Right ventricle myocardium superior (tissue), 1 donor: ENCODE results near the gene ASZ1. TPM values are rescaled to one million over a fixed set of nuclear protein-coding genes. Genes with fewer than 3 reads are reported as not detected.

Source experiments
- ATAC-seq: fragments of 200-7000 bp; cut with Tn5 transposase; one replicate; pipeline ENCODE4 v1.9.1; 2020; ENCODE audit warnings: mild to moderate bottlenecking; ENCODE audit not compliant: poor library complexity
- DNase-seq: peaks from one replicate; pipeline ENCODE4 v3.0.0-alpha.2; 2020
- intact Hi-C: fragments of 100-400 bp; cut with DNase I; formaldehyde crosslinking; loops from one replicate; pipeline ENCODE4 v1.11.2; 2022
- total RNA-seq: library from RNA; stranded (reverse); fragmentation: NEBNext Ultra II Directional; extraction: Animal tissue kit (Norgen Biotek cat#: 25700); gene quantifications from one replicate; pipeline ENCODE4 v1.2.1, GENCODE V29; 2021
- donor health status: DM: no; HTN: yes; CAD: no; lungs with severe emphysema.

The ASZ1 gene
- total RNA-seq, 1 donor from 2014 or later: not detected

GRCh38 chr7:117408831-117409230 lies 18.5 kb downstream of the ASZ1 start:
- intact Hi-C loops: no loop called here
- DNase-seq (no peak), ATAC-seq (no peak)

- no peak for DNase-seq
- ATAC-seq: no peak
- intact Hi-C loops: no loop called here
Observed at GRCh38 chr7:117405519-117405918, 21.8 kb downstream of the ASZ1 start.

DNA sequence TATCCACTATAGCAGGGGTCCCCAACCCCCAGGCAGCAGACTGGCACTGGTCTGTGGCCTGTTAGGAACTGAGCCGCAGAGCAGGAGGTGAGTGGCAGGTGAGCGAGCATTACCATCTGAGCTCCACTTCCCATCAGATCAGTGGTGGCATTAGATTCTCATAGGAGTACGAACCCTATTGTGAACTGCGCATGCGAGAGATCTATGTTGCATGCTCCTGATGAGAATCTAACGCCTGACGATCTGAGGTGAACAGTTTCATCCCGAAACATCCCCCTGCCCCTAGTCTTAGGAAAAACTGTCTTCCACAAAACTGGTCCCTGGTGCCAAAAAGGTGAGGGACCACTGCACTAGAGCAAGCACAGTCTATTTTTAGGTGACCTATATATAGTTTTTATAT lies 23.6 kb downstream of the ASZ1 start:
- DNase-seq (peak; percentile 30), ATAC-seq (no peak)
- intact Hi-C loops: no loop called here

DNA sequence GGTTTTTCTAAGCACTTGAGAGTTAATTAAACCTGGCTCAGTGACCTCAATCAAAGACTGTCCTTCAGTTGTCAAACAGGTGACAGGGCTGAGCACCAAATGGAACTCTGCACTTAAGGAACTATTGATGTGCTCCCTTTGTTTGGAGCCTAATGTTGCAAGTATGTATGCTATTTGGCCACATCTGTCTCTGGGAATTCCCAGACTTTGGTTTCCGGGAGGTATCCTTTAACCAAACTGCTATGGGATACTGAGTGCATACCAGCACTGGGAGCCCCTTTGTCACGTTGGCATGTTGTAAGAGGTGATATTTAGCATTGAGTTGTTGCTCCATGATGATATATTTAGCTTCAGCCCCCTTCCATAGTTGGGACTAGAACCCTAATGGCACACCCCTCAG lies 25.2 kb downstream of the ASZ1 start:
- intact Hi-C loops: no loop called here
- DNase-seq: no peak
- no peak for ATAC-seq

- intact Hi-C loops: no loop called here
- DNase-seq: no peak
Observed at GRCh38 chr7:117401293-117402002, 25.8 kb downstream of the ASZ1 start.

GRCh38 chr7:117399820-117400422 lies 27.4 kb downstream of the ASZ1 start:
- intact Hi-C loops: no loop called here
- ATAC-seq (no peak), DNase-seq (no peak)

More at GRCh38 chr7:117401293-117402002, 25.8 kb downstream of the ASZ1 start:
- ATAC-seq: no peak

DNA sequence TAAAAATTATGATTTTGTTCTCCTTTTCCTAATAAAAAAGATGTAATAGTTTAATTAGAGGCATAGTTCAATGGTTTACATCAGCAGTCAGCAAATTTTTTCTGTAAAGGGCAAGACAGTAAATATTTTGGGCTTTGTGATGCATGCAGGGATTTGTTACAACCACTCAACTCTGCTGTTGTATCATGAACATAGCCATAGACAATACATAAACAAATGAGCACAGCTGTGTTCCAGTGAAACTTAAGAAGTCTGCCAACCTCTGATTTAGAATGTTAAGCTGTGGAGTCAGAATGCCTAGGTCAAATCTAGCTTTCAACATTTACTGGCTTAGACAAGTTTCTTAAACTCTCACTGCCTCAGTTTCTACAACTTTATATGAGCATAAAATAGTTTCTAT lies 31.6 kb downstream of the ASZ1 start:
- intact Hi-C loops: no loop called here
- no peak for ATAC-seq
- no peak for DNase-seq

DNA sequence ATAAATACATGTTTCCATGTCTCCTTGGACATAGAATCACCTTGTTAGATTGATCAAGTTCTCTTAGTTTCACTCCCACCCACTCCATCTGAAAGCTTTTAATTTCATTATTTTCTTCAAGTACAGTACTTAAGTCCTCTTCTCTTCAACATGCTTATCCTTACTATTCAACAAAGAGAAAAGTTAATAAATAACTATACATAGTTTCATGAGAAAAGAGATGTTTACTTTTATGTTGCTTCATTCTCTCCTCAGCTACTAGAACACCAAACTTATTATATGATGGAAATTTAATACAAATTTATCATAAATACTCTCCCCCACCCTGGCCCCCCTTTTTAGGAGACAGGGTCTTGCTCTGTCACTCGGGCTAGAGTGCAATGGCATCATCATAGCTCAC lies 33.5 kb downstream of the ASZ1 start:
- intact Hi-C loops: no loop called here
- no peak for DNase-seq
- no peak for ATAC-seq

GRCh38 chr7:117389871-117390270 lies 37.4 kb downstream of the ASZ1 start:
- intact Hi-C loops: no loop called here
- ATAC-seq: no peak

DNA sequence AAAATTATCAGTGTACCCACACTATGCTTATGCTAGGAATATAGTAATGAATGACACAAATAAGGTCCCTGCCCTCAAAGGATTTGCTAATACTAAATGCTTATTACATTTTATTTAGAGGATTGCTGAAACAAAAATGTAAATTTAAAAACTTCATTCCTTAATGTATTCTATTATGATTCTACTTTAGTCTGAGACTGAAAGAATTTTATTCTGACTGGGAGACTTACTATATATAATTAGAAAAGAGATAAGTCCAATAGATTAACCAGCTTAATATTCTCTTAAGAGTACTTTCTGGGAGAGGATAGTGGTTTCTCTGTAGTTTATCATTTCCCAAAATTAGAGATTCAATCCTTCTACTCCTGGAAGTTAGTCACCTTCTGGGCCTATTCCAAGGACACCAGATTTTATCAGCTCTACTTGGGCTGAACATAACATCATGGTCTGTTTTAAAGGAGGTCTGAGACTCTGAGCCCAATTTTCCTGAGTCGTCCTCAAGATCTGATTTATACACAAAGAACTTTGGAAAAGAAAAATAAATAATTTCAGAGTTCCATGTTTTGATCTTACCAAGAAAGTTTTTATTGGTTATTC lies 41.1 kb downstream of the ASZ1 start:
- intact Hi-C loops: no loop called here
- ATAC-seq (no peak), DNase-seq (no peak)

More at GRCh38 chr7:117389871-117390270, 37.4 kb downstream of the ASZ1 start:
- DNase-seq: no peak

- intact Hi-C loops: no loop called here
- peak; percentile 61 for ATAC-seq
Observed at GRCh38 chr7:117385363-117386109, 41.8 kb downstream of the ASZ1 start.

GRCh38 chr7:117384688-117385362 lies 42.5 kb downstream of the ASZ1 start:
- no peak for ATAC-seq
- intact Hi-C loops: no loop called here

More at GRCh38 chr7:117385363-117386109, 41.8 kb downstream of the ASZ1 start:
- no peak for DNase-seq

DNA sequence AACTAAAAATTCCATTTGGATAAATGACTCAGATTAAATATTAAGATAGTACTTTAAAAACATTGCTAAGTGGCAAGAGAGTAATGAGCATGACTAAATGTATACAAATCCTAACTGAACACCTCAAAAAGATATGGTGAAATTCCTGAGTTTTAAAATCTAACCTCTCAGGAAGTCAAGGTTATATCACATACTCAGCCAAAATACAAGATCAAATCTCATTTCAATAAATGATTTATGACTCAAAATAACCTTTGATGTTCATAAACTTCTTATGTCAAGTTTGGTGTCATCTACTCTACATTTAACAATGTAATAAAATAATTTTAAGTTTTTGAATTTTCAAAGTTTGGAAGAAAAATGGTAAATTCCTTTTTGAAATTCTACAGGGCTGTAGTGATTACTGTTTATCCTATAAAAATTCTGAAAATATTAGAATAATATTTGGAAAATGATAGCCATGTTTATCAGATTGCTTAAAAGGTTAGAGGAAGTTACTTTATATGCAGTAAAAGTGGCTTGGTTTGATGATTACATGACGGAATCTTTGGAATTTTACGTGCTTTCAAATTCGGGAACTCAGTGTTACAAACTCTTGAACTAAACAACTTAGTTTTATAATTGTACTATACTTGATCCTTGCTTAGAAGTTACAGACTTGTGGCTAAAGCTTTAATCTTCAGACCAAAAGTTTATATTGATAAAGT lies 43.7 kb downstream of the ASZ1 start:
- DNase-seq: no peak
- intact Hi-C loops: no loop called here
- no peak for ATAC-seq

More at GRCh38 chr7:117384688-117385362, 42.5 kb downstream of the ASZ1 start:
- DNase-seq: no peak

- ATAC-seq: no peak
- no peak for DNase-seq
- intact Hi-C loops: no loop called here
Observed at GRCh38 chr7:117383046-117383445, 44.2 kb downstream of the ASZ1 start.

GRCh38 chr7:117381362-117381761 lies 45.9 kb downstream of the ASZ1 start:
- no peak for ATAC-seq
- DNase-seq: no peak

GRCh38 chr7:117375380-117375779 lies 51.9 kb downstream of the ASZ1 start:
- intact Hi-C loops: loop anchor here (10.0 kb wide), 1 partner anchor 151 kb away; no protein-coding TSS in a partner anchor
- no peak for ATAC-seq
- no peak for DNase-seq

More at GRCh38 chr7:117381362-117381761, 45.9 kb downstream of the ASZ1 start:
- intact Hi-C loops: no loop called here

- intact Hi-C loops: loop anchor here (10.0 kb wide), 1 partner anchor 147 kb away; no protein-coding TSS in a partner anchor
- DNase-seq (no peak), ATAC-seq (no peak)
Observed at GRCh38 chr7:117372073-117372472, 55.2 kb downstream of the ASZ1 start.
